ENCODE measurements around the gene CHERP.
A peak's percentile ranks its signal among the peaks of the same experiment; 100 is the strongest.
"Not testable (repeated sequence)": the region's sequence is repeated elsewhere in the genome, so short reads cannot be mapped to it uniquely, and the experiment has no call there.

CHERP gene

GRCh38 chr19:16504271-16504670 is 38.0 kb downstream of the CHERP start:
- H3K27ac Mint-ChIP-seq, result no peak overlapping the region
- no peaks in the 10 kb centered on the region for H3K9me3 Mint-ChIP-seq (ENCODE audit: low read depth)
- H3K4me3 Mint-ChIP-seq, result no peak overlapping the region
- no peaks in the 10 kb centered on the region for H3K27me3 Mint-ChIP-seq
- H3K4me1 Mint-ChIP-seq (ENCODE audit: low read depth), result no peaks in the 10 kb centered on the region
- peaks cover 3% of the 10 kb centered on the region for H3K36me3 Mint-ChIP-seq

GRCh38 chr19:16497837-16498236 is 44.4 kb downstream of the CHERP start:
- peaks cover 15% of the 10 kb centered on the region for H3K4me1 Mint-ChIP-seq (ENCODE audit: low read depth)
- no peaks in the 10 kb centered on the region for H3K9me3 Mint-ChIP-seq (ENCODE audit: low read depth)
- H3K27ac Mint-ChIP-seq, result no peak overlapping the region
- H3K27me3 Mint-ChIP-seq, result no peaks in the 10 kb centered on the region
- peaks cover 3% of the 10 kb centered on the region for H3K36me3 Mint-ChIP-seq
- peak overlapping the region; percentile 92 for H3K4me3 Mint-ChIP-seq

DNA sequence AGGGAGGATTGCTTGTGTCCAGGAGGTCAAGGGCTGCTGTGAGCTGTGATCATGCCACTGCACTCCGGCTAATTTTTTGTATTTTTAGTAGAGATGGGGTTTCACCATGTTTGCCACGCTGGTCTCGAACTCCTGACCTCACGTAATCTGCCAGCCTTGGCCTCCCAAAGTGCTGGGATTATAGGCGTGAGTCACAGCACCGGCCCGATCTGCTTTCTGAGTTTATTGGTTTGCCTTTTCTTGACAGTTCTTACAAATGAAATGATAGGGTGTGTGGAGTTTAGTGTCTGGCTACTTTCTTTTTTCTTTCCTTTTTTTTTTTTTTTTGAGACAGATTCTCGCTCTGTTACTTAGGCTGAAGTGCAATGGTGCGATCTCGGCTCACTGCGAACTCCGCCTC is 45.2 kb downstream of the CHERP start:
- peaks cover 3% of the 10 kb centered on the region for H3K36me3 Mint-ChIP-seq
- peaks cover 15% of the 10 kb centered on the region for H3K4me1 Mint-ChIP-seq (ENCODE audit: low read depth)
- H3K9me3 Mint-ChIP-seq (ENCODE audit: low read depth), result no peaks in the 10 kb centered on the region
- H3K27ac Mint-ChIP-seq, result no peak overlapping the region
- H3K27me3 Mint-ChIP-seq, result no peaks in the 10 kb centered on the region
- H3K4me3 Mint-ChIP-seq, result peak overlapping the region; percentile 92

DNA sequence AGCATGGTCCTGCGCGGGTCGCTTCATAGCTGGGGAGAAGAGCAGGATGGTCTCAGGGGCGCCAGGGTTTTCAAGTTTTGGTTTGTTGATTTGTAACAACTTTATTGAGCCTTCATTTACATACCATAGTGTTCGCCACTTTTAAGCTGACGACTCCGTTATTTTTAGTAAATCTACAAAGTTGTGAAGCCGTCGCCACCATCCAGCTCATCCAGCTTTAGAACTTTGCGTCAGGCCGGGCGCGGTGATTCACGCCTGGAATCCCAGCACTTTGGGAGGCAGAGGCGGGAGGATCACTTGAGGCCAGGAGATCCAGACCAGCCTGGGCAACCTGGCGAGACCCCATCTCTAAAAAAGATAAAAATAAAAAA is 45.6 kb downstream of the CHERP start:
- H3K36me3 Mint-ChIP-seq, result peaks cover 3% of the 10 kb centered on the region
- peak overlapping the region; percentile 92 for H3K4me3 Mint-ChIP-seq
- no peaks in the 10 kb centered on the region for H3K27me3 Mint-ChIP-seq
- peaks cover 15% of the 10 kb centered on the region for H3K4me1 Mint-ChIP-seq (ENCODE audit: low read depth)
- peak overlapping the region; percentile 76 for H3K27ac Mint-ChIP-seq
- no peaks in the 10 kb centered on the region for H3K9me3 Mint-ChIP-seq (ENCODE audit: low read depth)

- H3K9me3 Mint-ChIP-seq (ENCODE audit: low read depth), result no peaks in the 10 kb centered on the region
- peak within 1 kb of the TSS; percentile 76 for H3K27ac Mint-ChIP-seq
- peaks cover under 1% of the 10 kb centered on the region for H3K36me3 Mint-ChIP-seq
- peaks cover 15% of the 10 kb centered on the region for H3K4me1 Mint-ChIP-seq (ENCODE audit: low read depth)
- peak within 1 kb of the TSS; percentile 92 for H3K4me3 Mint-ChIP-seq
- no peaks in the 10 kb centered on the region for H3K27me3 Mint-ChIP-seq
Observed at GRCh38 chr19:16495982-16496612, 46.1 kb downstream of the CHERP start, which contains the start of the genes C19orf44 and CALR3. TSS of gene C19orf44 (plus strand) at chr19:16496394. CDS start at chr19:16500793, 4,399 bp downstream. TSS of gene CALR3 (minus strand) at chr19:16496167. CDS start at chr19:16496129, 38 bp downstream.

DNA sequence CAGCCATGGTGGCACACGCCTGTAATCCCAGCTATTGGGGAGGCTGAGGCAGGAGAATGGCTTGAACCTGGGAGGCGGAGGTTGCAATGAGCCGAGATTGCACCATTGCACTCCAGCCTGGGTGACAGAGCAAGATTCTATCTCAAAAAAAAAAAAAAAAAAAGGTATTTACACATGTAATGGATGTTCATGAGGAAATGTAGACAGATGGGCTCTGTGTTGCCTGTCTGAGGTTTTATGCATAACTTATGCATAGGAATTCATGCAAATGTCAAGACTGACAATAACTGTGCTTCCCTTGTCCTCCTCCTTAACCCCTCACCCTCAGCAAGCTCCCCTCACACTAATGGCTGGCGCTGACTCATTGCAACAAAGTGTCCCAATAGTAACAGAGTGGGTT is 55.8 kb downstream of the CHERP start:
- not testable (repeated sequence) for H3K4me3 Mint-ChIP-seq; H3K4me1 Mint-ChIP-seq (ENCODE audit: low read depth); H3K9me3 Mint-ChIP-seq (ENCODE audit: low read depth); H3K27me3 Mint-ChIP-seq; H3K27ac Mint-ChIP-seq; H3K36me3 Mint-ChIP-seq

DNA sequence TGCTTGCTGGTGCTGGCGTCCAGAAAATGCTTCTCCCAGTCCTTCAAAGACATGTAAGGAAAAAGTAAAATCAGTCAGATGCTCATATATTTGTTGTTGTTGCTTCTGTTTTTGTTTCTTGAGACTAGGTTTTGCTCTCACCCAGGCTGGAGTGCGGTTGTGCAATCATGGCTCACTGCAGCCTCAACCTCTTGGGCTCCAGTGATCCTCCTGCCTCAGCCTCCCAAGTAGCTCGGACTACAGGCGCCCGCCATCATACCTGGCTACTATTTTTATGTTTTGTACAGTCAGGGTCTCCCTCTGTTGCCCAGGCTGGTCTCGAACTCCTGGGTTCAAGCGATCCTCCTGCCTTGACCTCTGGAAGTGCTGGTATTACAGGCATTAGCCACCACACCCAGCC is 59.5 kb downstream of the CHERP start:
- no peaks in the 10 kb centered on the region for H3K36me3 Mint-ChIP-seq
- no peaks in the 10 kb centered on the region for H3K27me3 Mint-ChIP-seq
- no peaks in the 10 kb centered on the region for H3K4me1 Mint-ChIP-seq (ENCODE audit: low read depth)
- H3K27ac Mint-ChIP-seq, result no peak overlapping the region
- no peak overlapping the region for H3K4me3 Mint-ChIP-seq
- no peaks in the 10 kb centered on the region for H3K9me3 Mint-ChIP-seq (ENCODE audit: low read depth)

DNA sequence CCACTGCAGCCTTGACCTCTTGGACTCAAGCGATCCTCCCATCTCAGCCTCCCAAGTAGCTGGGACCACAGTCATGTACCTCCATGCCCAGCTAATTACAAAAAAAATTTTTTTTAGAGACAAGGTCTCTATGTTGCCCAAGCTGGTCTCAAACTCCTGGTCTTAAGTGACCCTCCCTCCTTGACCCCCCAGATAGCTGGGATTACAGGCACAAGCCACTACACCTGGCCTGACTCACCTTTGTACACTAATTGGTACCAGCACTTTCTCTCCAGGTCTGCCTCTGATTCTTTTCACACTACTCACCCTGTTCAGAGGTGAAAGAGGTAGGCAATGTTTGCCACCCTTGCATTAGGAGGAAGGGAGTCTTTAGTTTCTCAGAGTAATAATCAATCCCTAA is 64.9 kb downstream of the CHERP start:
- H3K36me3 Mint-ChIP-seq, result no peaks in the 10 kb centered on the region
- no peak overlapping the region for H3K27ac Mint-ChIP-seq
- H3K4me3 Mint-ChIP-seq, result no peak overlapping the region
- no peaks in the 10 kb centered on the region for H3K9me3 Mint-ChIP-seq (ENCODE audit: low read depth)
- peaks cover 1% of the 10 kb centered on the region for H3K4me1 Mint-ChIP-seq (ENCODE audit: low read depth)
- H3K27me3 Mint-ChIP-seq, result peaks cover 2% of the 10 kb centered on the region

DNA sequence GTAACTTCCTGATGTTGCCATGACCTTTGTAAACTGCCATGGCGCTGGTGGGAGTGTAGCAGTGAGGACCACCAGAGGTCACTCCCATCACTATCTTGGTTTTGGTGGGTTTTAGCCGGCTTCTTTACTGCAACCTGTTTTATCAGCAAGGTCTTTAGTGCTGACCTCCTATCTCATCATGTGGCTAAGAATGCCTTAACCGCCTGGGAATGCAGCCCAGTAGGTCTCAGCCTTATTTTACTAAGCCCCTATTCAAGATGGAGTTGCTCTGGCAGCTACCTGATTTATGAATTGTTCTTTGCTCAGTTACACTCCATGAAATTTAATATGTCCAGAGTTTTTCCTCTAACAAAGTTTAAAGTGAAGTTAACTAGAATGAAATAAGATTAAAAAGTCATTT is 65.8 kb downstream of the CHERP start:
- Mint-ChIP-seq H3K9me3 (ENCODE audit: low read depth) (no peaks in the 10 kb centered on the region), H3K27me3 (peaks cover 2% of the 10 kb centered on the region), H3K27ac (no peak overlapping the region)

DNA sequence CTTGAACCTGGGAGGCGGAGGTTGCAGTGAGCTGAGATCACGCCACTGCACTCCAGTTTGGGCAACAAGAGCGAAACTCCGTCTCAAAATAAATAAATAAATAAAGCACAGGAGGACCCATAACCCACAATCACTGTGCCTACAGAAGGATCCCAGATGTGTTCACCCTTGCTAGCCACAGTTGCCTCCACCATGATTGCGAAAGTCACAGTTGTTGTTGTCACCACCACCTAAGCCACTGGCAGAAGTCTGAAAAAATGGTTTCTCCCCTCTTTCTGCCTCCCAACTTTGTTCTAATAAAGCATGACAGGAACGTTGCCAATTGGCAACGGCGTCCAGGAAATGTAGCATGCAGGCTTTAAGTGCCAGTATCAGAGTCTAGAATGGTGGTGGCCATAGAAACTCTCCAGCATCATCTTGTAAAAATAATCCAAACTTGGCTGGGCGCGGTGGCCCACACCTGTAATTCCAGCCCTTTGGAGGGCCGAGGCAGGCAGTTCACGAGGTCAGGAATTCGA is 68.3 kb downstream of the CHERP start:
- H3K36me3 Mint-ChIP-seq, result no peaks in the 10 kb centered on the region
- H3K27ac Mint-ChIP-seq, result no peak overlapping the region
- H3K4me1 Mint-ChIP-seq (ENCODE audit: low read depth), result peaks cover 23% of the 10 kb centered on the region
- H3K9me3 Mint-ChIP-seq (ENCODE audit: low read depth), result no peaks in the 10 kb centered on the region
- peak overlapping the region; percentile 13 for H3K4me3 Mint-ChIP-seq
- H3K27me3 Mint-ChIP-seq, result peaks cover 2% of the 10 kb centered on the region

More for the DNA sequence above, 65.8 kb downstream of the CHERP start:
- Mint-ChIP-seq H3K36me3 (no peaks in the 10 kb centered on the region), H3K4me3 (no peak overlapping the region), H3K4me1 (ENCODE audit: low read depth) (peaks cover 1% of the 10 kb centered on the region)

DNA sequence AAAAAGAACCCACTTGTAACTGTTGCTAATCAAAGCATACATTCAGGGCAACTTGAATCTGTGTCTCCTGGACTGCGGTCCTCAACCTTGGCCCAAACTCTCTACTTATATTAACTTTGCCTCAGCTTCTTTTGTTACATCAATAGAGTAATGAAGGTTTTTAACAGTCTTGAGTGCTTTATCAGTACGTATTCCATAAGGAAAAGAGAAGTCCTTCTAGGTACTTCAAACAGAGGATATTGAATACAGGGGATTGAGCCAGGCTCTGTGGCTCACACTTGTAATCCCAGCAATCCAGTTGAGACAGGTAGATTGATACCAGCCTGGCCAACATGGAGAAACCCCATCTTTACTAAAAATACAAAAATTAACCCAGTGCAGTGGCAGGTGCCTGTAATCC is 69.2 kb downstream of the CHERP start:
- H3K4me3 Mint-ChIP-seq, result peak overlapping the region; percentile 81

GRCh38 chr19:16472559-16472899 is 69.7 kb downstream of the CHERP start:
- H3K27me3 Mint-ChIP-seq; H3K9me3 Mint-ChIP-seq (ENCODE audit: low read depth); H3K36me3 Mint-ChIP-seq; H3K27ac Mint-ChIP-seq: not testable (repeated sequence)
- H3K4me1 Mint-ChIP-seq (ENCODE audit: low read depth), result peaks cover 33% of the 10 kb centered on the region
- peak overlapping the region; percentile 81 for H3K4me3 Mint-ChIP-seq

More for the DNA sequence above, 69.2 kb downstream of the CHERP start:
- Mint-ChIP-seq H3K9me3 (ENCODE audit: low read depth) (no peaks in the 10 kb centered on the region), H3K27me3 (peaks cover 2% of the 10 kb centered on the region), H3K27ac (no peak overlapping the region), H3K36me3 (no peaks in the 10 kb centered on the region), H3K4me1 (ENCODE audit: low read depth) (peaks cover 28% of the 10 kb centered on the region)

DNA sequence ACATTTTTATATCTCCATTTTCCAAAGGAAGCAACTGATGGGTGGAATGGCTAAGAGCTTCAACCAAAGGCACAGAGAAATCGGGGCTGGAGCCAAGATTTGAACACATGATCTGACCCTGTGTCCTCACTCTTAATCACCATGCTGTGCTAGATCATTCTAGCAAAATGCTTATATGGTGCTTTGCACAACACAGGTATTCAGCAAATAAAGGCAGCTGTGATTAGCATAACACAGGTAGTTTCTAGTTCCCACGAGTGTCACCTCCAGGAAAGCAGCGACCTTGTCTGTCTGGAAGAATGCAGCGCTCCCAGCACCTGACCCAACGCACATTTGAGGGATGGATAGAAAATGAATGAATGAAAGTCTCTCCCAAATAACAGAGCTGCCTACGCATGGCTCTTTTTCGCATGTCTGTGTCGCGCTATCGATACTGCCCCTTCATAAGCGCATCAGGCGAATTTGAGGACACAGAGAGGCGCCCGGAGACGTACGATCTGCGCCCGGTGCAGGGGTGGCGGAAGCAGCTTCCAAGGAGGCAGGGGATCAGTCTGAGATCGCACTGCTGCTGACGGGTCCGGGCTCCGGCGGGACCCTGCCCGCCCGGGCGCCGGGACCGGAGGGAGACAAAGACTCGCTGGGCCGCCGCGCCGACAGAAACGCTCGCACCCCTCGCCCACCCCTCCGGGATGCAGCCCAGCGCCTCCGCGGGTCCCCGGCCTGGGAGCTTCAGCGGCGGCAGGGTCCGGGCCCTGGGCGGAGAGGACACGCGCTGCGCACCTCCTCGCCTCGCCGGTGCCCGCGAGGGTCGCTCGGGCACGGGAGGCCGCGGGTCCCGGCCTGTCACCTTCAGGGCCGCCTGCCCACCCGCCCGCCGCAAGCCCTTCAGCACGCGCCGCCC is 71.1 kb downstream of the CHERP start:
- peaks cover 2% of the 10 kb centered on the region for H3K27me3 Mint-ChIP-seq
- no peaks in the 10 kb centered on the region for H3K9me3 Mint-ChIP-seq (ENCODE audit: low read depth)
- H3K4me3 Mint-ChIP-seq, result peak overlapping the region; percentile 89
- peaks cover 41% of the 10 kb centered on the region for H3K4me1 Mint-ChIP-seq (ENCODE audit: low read depth)
- H3K27ac Mint-ChIP-seq, result peak overlapping the region; percentile 54
- no peaks in the 10 kb centered on the region for H3K36me3 Mint-ChIP-seq

- Mint-ChIP-seq H3K27ac (peak overlapping the region; percentile 54), H3K36me3 (no peaks in the 10 kb centered on the region), H3K4me1 (ENCODE audit: low read depth) (peaks cover 42% of the 10 kb centered on the region), H3K9me3 (ENCODE audit: low read depth) (no peaks in the 10 kb centered on the region), H3K27me3 (peaks cover 2% of the 10 kb centered on the region), H3K4me3 (peak overlapping the region; percentile 89)
Observed at GRCh38 chr19:16470541-16470910, 71.7 kb downstream of the CHERP start.
